DMS 273 treated with DMSO at 0.1 percent for 48 hours (cell line): ENCODE data around the gene HNRNPLL.

Source experiments
- DNase-seq: peaks from one replicate; lab custom pipeline; 2025; lab: John Stamatoyannopoulos, UW

HNRNPLL gene

GRCh38 chr2:38527338-38528007, 75.3 kb downstream of the HNRNPLL start:
- no peak for DNase-seq

- no peak for DNase-seq
Observed at GRCh38 chr2:38526195-38526594, 76.5 kb downstream of the HNRNPLL start.

- no peak for DNase-seq
Observed at GRCh38 chr2:38524580-38524979, 78.1 kb downstream of the HNRNPLL start.

- DNase-seq: no peak
Observed at GRCh38 chr2:38523728-38524437, 78.8 kb downstream of the HNRNPLL start.

- DNase-seq: no peak
Observed at GRCh38 chr2:38522754-38523349, 79.9 kb downstream of the HNRNPLL start.

GRCh38 chr2:38521835-38522234, 80.9 kb downstream of the HNRNPLL start:
- no peak for DNase-seq

GRCh38 chr2:38517284-38517683, 85.4 kb downstream of the HNRNPLL start:
- no peak for DNase-seq

GRCh38 chr2:38516526-38516925, 86.2 kb downstream of the HNRNPLL start:
- DNase-seq: no peak

GRCh38 chr2:38516122-38516521, 86.6 kb downstream of the HNRNPLL start:
- DNase-seq: no peak

- no peak for DNase-seq
Observed at GRCh38 chr2:38515155-38516074, 87.3 kb downstream of the HNRNPLL start.

- DNase-seq: no peak
Observed at GRCh38 chr2:38514603-38515154, 88.0 kb downstream of the HNRNPLL start.

- DNase-seq: no peak
Observed at GRCh38 chr2:38512211-38512610, 90.5 kb downstream of the HNRNPLL start.
